AG08396 (cell line): ENCODE data around the gene ELOVL5.
"Not testable (repeated sequence)": the region's sequence is repeated elsewhere in the genome, so short reads cannot be mapped to it uniquely, and the experiment has no call there.

Experiments used
- DNase-seq: peaks from one replicate; pipeline ENCODE4 v3.0.0; 2012; ENCODE audit warnings: low spot score, mixed read lengths

Gene ELOVL5, protein sequence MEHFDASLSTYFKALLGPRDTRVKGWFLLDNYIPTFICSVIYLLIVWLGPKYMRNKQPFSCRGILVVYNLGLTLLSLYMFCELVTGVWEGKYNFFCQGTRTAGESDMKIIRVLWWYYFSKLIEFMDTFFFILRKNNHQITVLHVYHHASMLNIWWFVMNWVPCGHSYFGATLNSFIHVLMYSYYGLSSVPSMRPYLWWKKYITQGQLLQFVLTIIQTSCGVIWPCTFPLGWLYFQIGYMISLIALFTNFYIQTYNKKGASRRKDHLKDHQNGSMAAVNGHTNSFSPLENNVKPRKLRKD

DNA sequence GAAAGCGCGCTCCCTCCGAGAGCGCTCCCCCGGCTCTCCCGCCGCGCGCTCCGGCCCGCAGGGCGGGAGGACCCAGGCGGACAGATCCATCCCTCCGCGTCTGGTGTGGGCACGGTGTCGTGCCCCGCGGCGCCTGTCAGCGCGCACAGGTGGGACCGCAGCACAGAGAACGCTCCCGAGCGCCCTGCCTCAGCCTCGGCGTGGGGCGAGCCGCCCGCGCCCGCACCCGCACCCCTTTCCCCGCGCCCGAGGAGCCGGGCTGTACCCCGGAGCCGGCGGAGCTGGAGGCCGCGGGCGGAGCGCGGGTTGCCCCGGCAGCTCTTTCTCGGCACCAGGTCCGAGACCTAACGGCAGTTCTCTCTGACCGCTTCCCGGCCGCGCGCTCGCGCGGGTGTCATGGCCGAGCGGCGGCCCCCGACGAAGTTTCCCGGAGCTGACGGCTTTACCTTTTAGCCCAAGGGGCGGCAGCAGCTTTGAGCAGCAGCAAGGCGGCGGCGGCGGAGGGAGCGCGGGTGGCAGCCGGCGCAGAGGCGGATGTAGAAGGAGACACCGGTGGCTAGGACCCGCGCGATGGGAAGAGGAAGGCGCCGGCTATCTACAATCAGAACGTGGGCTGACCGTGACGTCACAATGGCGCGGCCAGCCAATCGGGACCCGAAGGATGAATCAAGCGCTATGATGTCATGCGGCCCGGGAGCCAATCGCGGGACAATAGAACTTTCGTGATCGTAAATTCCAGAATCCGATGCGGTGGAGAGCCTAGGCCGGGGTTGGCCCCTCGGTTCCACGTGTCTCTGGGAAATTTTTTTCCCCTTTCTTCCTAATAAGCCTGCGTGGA, at the start of gene ELOVL5:
ELOVL5 (minus strand) TSS at position 580 of the 838 bp plus-strand sequence. CDS start 53,251 bp downstream, outside the sequence.
- peak; percentile 93 for DNase-seq

DNA sequence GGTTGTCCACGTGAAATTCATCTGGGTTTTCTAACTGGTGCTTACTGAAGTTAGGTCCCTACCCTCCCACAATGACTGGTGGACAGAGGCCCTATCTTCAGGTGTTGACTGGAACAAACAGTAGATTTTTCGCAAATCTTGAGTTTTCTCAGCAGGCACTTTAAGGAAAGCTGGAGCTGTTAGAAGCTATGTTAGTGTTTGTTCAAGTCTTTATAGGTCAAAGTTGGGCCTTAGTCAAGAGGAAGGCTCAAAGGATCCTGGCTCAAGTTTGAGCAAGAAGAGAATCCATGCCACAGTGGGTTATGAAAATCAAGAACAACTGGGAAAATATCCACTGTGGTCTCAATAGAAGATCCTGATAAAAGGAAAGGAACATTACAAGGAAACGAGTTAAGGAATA, 48.5 kb upstream of the ELOVL5 start:
- DNase-seq: no peak

DNA sequence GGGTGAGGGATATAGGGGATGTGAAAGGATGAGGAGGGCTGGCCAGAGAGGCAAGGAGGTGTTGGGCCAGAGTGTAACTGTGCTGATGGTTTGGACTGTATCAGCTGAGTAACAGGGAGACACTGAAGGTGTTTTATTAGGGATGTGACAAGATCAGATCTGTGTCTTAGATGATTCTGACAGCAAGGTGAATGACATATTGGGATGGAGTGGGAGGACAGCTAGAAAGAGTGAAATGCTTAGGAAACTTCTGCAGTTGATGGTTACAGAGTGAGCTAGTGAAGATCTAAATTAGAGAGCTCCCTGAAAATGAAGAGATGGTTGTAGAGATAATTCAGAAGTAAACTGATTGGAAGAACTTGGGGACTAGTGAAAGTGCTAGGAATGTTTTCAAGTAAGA, 47.2 kb upstream of the ELOVL5 start:
- no peak for DNase-seq

DNA sequence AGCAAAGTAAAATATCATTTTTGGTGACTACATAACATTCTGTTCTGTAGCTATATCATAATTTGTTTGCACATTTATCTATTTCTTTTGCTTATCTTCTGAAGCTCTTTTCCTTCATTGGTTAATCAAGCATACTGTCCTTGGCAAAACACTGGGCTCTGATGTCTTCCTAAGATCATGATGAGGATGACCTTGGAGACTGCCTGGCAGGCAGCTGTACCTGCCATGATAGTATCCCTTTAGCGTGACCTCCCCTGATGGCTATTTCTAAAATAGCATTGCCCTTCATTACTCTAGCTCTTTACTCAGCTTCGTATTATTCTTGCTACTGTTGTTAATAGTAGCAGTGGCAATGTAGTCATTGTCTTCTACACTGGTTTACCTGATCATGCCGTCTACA, 46.0 kb upstream of the ELOVL5 start:
- no peak for DNase-seq

DNA sequence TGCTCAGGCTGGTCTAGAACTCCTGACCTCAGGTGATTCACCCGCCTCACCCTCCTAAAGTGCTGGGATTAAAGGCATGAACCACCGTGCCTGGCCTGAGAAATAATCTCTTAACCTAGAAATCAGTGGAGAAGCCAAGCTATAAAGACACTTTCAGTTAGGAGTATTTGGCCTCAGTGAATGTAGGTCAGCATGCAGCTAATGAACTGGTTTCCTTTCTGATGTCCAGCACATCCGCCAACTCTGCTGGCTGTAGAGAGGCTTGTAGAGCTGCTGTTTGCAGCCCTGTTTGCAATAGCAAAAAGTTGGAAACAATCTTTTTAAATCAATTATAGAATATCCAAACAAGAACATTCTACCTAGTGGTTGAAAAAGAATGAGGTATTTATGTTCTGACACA, 42.4 kb upstream of the ELOVL5 start:
- DNase-seq: no peak

DNA sequence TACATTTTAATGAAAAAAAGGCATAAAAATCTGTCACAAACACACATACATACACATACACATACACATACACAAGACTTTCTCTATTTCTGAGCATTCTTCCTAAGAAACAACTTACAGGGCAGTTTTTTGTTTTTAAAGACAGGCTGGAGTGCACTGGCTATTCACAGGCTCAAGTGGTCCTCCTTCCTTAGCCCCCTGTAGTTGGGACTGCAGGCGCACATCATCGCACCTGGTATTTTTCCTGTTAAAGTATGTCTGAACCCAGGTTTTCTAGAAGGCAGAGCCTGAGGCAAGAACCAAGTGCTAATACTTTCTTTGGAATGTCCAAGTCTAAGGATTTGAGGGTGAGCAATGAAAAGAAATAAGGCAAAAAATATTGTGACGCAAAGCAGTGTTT, 41.3 kb upstream of the ELOVL5 start:
- DNase-seq: no peak

DNA sequence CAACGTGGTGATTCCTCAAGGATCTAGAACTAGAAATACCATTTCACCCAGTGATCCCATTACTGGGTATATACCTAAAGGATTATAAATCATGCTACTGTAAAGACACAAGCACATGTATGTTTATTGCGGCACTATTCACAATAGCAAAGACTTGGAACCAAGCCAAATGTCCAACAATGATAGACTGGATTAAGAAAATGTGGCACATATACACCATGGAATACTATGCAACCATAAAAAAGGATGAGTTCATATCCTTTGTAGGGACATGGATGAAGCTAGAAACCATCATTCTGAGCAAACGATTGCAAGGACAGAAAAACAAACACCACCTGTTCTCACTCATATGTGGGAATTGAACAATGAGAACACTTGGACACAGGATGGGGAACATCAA, 39.9 kb upstream of the ELOVL5 start:
- not testable (repeated sequence) for DNase-seq

DNA sequence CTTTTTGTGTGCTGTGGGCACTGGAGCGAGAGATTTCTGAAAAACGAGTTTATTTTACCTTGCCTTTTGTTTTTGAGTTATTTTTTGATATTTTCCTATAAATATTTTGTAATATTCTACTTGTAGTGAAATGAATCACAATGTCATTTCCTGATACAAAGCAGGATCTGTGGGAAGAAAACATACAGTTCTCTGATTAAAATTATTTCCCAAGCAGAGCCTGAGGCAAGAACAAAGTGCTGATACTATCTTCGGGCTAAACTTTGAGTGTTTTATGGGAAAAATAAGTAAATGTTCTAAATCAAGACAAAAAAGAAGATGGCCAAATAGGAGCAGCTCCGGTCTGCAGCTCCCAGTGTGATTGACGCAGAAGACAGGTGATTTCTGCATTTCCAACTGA, 33.7 kb upstream of the ELOVL5 start:
- DNase-seq: no peak

DNA sequence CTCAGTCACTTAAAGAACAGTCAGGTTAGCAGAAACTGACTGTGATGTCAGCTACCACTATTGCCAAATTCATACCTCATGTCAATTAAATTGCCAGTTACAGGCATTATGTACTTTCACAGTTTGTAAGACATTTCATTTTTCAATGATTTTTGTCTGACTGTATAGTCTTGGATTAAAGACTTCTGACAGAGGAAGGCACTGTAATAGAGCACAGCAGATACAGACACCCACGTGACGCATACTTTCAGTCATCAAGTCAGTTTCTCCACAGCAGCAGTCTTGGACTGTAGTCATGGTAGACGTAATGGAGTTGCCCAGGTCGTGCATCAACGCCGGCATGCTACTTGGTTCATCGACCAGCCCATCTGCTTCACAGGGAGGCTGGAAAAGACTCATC, 29.5 kb upstream of the ELOVL5 start:
- no peak for DNase-seq

DNA sequence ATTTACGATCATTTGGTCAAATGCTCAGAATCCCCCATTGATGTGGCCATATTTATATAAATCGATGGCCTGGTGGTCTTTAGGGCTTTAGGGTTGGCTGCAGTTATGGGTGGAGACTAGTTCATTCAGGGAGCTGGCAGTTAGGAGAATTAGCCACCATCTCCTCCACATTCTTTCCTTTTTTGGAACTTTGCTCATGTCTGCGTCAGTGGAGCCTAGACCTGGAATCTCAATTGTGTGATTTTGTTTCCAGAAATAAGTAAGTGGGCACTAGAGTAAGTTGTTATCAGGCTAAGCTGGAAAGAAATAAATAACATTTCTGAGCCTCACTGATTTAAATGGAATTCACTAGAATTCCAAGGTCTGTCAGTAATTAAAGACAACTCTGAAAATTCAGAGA, 29.0 kb upstream of the ELOVL5 start:
- DNase-seq: no peak

DNA sequence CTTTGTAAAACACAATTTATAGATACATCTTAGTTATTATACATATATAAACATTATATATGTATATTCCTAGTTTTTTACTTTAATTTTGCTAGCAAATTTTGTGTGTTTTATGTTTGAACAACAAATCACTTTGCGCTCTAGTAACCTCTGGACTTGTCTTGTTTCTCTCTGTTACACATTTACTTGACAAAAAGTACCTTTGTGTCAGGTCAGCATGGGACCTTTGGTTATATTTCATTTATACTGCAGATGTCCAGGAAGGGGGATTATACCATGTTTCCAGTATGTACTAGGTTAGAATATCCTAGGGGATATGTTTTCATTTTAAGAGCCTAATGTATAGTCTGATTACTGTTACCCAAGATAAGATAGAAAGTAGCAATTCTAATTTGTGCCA, 28.5 kb upstream of the ELOVL5 start:
- DNase-seq: no peak

DNA sequence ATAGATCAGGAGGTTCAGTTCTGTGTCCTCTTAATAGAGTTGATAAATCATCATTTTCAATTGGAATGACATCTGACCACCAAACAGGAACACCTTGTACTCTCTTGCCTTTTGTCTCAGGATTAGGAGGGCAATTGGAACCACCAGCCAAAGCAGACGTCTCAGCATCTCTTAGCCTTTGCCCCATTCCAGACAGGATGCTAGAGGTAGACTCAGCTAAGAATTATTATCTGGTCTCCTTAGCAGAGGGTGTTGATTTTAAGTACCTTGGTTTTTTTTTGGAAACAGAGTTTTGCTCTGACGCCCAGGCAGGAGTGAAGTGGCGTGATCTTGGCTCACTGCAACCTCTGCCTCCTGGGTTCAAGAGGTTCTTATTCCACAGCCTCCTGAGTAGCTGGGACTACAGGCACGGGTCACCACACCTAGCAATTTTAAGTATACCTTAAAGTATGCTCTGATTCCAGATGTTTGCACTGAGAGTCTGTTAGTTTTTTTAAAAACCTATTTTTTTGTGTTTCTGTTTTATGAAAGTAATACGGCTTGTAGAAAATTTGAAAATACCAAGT, 28.0 kb upstream of the ELOVL5 start:
- no peak for DNase-seq

DNA sequence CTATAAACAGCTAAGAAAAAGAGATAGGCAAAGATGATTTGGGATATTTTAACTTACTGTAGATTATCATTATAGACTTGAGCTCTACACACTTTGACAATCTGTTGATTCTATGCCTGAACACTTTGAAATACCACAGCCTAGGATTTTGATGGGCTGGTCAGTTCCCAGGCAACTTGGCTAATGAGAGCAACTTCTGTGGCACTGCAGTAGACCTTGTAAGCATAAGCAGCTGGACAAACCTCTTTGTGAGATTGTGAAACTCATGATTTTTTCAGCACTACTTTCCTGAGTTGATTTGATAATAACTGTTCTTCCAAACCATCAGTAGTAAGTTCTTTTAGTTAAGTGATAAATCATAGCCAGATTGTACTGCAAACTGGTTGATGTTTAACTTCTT, 27.1 kb upstream of the ELOVL5 start:
- no peak for DNase-seq

DNA sequence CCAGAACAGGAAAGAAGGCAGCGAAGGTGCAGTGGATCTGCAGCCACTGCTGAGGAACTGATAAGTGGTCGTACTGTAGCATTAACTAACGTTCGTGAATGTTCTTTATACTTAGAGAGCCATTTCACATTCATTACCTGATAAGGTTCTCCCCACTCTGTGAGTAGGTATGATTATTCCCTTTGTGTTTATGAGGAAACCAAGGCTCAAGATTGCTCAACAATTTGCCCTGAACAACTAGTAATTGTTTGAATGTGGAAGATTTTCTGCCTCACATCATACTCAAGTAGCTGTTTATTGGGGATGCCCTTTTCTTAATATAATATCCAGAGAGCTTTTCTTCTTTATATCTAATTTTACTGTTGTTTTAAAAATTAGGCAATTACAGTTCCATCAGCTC, 24.9 kb upstream of the ELOVL5 start:
- DNase-seq: no peak

DNA sequence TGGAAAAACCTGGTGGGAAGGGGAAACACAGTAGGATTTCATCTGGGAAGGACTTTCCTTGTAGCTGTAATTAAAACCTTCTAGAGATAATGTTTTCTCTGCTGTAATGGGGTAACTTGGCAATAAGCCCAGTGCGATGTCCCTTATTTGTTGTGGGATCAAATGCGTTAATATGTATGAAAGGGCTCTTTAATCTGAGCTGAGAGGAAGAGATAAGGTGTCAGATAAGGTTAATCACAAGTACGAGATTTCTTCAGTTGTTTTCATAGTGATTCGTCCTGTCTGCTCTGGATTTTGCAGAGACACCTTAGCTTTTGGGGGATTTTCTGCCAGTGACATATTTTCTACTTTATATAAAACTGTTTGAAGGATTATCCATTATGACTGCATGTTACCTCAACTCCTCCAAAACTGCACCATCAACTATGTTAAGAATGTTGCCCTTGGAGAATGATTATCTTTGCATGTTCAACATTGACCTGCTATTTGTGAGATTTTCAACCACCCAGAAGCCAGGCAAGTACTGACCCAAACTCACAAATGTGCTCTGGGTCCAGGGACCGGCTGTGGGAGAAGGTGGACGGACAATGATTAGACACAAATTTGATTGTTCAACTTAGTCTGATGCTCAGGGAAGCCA, 21.2 kb upstream of the ELOVL5 start:
- no peak for DNase-seq

DNA sequence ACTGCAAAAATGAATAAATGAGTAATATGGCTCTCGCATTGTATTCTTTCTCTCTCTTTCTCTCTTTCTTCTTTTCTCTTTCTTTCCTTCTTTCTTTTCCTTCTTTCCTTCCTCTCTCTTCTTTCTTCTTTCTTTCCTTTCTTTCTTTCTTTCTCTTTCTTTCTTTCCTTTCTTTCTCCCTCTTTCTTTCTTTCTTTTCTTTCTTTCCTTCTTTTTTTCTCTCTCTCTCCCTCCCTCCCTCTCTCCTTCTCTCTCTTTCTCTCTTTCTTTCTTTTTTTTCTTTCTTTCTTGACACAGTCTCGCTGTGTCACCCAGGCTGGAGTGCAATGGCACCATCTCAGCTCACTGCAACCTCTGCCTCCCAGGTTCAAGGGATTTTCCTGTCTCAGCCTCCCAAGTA, 20.3 kb upstream of the ELOVL5 start:
- no peak for DNase-seq

DNA sequence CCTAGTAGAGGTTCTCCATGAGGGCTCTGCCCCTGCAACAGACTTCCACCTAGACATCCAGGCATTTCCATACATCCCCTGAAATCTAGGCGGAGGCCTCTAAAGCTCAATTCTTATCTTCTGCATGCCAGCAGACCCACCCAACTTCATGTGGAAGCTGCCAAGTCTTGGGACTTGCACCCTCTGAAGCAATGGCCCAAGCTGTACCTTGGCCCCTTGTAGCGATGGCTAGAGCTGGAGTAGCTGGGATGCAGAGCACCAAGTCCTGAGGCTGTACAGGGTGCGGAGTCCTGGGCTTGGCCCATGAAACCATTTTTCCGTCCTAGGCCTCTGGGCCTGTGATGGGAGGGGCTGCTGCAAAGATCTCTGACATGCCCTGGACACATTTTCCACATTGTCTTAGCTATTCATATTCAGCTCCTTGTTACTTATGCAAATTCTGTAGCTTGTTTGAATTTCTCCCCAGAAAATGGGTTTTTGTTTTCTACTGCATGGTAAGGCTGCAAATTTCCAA, 17.4 kb upstream of the ELOVL5 start:
- DNase-seq: no peak

DNA sequence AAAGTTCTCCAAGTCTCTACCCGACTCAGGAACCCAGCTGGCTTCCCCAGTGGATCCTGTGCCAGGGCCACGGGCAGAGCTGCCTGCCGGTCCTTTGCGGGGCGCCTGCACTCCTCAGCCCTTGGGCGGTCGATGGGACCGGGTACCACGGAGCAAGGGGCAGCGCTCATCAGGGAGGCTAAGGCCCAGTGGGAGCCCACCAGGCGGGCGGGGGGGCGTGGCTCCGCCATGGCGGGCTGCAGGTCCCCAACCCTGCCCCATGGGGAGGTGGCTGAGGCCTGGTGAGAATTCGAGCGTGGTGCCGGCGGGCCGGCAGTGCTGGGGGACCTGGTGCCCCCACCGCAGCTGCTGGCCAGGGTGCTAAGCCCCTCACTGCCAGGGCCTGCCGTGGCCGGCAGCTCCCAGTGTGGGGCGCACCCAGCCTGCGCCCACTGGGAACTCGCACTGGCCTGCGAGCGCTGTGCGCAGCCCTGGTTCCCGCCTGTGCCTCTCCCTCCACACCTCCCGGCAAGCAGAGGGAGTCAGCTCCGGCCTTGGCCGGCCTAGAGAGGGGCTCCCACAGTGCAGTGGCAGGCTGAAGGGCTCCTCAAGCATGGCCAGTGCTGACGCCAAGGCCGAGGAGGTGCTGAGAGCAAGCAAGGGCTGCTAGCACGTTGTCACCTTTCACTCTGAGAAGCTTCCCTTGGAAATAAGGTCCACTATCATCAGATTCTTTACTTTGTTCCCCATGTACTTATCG, 14.8 kb upstream of the ELOVL5 start:
- no peak for DNase-seq

DNA sequence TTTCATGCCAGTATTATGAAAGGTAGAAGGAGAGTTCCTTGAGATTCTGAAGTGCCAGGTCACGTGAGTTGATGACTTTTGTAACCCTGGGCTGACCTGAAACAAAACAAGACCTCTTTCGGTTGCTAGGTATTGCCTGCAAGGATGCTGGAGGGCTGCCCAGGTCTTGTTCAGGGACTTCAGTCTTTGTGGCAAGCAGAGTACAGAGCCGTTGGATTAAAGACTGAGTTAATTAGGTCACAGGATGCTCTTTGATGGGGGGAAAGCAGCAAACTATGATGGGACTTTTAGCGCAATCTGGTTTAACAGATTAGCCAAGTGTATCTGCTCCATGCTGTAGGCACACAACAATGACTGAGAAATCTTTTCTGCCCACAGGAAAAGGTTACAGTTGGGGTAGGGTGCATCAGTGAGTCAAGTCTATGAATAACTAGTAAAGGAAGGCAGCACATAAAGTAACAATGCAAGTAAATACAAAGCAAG, 12.8 kb upstream of the ELOVL5 start:
- DNase-seq: peak; percentile 32

DNA sequence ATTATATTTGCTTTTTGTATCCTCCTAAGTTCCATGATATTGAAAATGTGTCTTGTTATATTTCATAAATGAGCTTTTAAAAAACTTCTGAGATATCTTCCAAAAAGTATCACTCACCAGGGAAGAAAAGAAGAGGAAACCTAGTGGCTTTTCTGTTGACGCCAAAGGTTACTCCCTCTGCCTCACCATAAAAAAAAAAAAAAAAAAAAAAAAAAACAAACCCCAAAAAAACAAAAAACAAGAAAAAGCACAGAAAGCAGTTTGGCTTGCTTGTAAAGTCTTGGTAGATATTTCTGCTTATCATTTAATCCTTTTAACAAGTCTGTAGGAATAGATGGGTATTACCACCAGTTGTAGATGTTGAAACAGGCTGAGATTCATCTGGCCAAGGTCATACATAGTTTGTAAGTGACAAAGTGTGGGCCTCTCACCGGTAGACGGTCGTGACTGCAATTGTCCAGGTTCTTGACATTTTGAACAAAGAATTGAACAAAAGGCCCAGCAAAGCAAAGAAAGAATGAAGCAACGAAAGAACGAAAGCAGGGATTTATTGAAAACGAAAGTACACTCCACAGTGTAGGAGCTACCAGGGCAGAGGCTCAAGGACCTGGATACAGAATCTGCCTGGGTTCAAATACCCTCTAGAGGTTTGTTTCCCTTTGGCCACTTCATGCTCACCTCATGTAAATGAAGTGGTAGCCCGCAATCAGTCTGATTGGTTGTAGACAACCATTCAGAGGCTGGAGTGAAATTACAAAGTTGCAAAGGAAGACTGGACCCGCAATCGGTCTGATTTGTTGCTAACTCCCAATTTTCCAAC, 11.6 kb upstream of the ELOVL5 start:
- DNase-seq: peak; percentile 41

DNA sequence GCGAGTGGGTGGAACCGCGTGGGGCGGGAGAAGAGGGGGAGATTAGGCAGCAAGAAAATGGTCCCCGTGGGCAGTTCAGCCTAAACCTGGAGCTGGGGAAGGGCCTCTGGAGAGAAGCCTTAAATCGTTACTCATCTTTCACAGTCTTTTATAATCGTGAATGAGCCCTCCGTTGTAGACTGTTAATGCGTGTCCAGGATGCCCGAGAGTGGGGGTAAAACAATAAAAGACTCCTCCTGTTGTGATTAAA, 11.0 kb upstream of the ELOVL5 start:
- DNase-seq: no peak
